HuH-7.5 (cell line): ENCODE data around the gene GAGE10.
A peak's percentile ranks its signal among the peaks of the same experiment; 100 is the strongest.

Source experiments
- DNase-seq: peaks from one replicate; pipeline ENCODE4 v3.0.0; 2011; ENCODE audit warnings: low spot score

GAGE10 gene, protein sequence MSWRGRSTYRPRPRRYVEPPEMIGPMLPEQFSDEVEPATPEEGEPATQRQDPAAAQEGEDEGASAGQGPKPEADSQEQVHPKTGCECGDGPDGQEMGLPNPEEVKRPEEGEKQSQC

DNA sequence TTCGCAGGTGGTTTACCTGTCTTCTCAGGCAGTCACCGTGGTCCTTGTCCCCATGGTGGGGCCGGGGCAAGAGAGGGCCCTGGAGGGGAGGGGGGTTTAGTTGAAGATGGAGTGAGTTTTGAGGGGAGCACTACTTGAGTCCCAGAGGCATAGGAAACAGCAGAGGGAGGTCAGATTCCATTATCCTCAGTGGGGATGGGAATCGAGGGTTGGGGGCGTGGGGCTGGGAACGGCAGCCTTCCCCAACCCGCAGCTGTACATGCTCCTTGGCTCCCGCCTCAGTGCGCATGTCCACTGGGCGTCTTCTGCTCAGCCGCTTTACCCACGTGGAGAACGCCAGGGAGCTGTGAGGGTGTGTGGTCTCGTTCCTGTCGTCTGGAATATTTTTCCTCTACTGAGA lies at the start of gene GAGE10:
TSS of gene GAGE10 (plus strand) at position 301 of the 400 bp plus-strand sequence. CDS start 1,214 bp downstream, outside the sequence.
- no peak for DNase-seq

DNA sequence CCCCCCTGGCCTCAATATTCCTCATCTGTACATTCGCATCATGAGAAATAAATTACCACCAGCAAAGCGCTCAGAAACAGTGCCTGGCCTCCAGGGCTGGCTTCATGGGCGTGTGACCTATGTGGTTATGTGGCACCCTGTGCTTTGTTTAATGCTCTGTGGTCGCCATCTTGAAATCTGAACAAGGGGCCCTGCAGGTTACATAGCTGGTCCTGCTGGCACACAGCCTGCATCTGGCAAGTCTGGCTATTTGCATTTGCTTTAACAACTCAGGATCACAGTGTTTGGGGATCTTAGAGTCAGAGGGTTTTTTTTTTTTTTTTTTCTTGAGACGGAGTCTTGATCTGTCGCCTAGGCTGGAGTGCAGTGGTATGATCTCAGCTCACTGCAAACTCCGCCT lies 48.8 kb upstream of the GAGE10 start:
- DNase-seq: no peak

DNA sequence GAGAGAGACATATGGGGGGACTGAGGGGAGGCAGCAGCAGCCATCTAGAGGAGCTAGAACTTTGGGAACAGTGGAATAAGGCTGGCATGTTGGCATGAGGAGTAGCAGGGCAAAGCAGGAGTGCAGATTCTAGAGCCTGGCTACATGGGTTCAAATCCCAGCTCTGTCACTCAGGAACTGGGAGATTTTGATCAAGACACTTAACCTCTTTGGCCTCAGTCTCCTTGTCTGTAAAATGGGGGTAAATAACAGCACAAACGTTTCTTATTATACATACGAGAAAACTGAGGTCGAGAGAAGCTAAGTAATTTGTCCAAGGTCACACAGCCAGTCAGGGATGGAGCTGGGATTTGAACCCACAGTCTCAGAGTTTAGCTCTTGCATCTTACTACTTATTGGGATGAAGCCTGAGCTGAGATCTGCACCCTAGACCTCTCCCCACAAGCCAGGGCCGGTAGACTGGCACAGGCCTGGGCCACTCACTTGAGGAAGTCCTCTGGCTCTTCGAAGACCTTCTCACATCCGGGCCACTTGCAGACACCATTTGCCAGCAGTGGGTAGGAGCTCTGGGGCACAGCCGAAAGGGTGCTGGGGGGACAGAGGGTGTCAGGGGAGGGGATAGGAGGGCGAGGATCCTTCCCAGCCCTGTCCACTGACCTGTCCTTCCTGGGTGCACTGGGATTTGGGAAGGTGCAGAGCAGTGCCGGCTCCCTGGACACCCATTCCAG lies 47.0 kb upstream of the GAGE10 start:
- no peak for DNase-seq

DNA sequence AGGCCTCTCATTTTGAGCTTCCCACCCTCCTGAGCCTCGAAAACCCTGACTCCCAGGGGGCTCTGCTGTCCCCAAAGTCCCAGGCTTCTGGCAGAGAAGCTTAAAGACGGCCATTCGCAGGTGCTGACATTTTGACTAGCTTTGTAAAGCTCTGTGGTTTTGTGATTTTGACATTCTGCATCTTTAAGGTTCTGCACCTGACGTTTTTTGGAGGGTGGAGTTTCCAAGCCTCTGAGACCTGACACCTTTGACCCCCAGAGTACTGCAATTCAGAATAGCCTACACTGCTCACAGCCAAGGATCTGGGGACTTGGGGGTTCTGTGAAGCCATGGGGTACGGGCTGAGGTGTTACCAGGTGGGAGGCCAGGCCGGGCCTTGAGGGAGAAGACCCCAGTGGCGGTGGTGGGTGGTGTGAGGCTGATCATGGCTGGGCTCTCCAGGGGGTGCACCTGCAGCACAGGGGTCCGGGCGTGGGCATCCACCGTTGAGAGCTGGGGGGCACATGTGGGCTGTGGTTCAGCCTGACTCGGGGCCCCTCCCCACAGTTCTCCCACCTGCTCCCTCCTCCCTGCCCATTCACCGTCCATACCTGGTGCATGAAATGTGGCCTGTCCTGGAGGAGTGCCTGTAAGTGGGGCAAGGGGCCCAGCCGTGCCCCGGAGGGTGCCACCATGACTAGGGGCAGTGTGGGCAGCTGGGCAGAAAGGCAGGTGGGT lies 46.2 kb upstream of the GAGE10 start:
- no peak for DNase-seq

DNA sequence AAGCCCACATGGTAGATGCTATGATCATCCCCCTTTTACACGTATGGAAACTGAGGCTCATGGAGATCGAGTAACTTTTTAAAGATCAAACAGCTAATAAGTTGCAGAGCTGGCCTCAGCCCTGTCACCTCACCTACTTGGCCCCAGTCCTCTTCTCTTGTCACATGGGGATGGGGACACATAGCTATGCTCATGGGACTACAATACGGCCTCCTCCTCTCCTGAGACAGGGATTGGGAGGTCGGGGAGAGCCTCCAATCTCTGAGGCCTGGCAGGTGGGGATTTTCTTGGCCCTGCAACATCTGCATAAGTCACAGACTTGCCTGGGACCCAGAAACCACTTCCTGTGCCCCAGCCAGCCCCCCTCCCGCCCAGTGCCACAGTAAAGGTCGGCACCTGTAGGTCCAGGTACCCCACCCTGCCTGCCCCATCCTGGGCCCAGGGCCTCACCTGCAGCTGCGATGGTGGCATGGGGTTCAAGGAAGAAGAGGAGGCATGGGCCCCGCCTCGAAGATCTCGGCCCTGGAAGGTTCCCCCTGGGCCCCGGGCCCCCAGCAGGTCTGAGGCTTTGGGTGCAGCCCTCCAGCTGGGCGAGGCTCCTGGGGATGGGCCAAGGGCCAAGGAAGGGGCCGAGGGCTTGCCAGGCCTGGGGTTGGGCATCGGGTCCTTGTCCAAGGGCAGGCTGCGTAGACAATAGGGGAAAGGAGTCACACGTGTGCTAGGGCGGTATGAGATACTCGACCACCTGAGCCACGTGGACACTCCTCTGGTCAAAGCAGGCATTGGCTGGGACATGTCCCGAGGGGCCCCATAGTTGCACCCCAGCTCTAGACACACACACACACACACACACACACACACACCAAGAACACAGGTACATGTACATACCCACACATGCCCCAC lies 45.3 kb upstream of the GAGE10 start:
- DNase-seq: no peak

DNA sequence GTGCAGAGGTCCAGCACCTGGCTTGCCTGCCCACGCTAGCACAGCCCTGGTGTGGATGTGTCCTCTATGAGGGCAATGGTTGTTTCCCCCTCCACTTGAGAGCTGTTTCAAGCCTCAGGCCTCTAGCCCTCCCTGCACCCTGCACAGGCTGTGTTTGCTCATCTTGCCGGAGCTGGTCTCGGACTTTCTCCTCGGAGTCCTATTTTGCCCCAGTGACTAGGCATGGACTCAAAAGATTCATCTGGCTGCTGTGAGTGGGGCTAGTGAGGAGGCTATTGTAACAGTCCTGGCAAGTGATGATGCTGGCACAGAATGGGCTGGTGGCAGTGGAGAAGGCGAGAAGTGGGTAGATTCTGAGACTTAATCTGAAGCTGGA lies 44.7 kb upstream of the GAGE10 start:
- DNase-seq: no peak

DNA sequence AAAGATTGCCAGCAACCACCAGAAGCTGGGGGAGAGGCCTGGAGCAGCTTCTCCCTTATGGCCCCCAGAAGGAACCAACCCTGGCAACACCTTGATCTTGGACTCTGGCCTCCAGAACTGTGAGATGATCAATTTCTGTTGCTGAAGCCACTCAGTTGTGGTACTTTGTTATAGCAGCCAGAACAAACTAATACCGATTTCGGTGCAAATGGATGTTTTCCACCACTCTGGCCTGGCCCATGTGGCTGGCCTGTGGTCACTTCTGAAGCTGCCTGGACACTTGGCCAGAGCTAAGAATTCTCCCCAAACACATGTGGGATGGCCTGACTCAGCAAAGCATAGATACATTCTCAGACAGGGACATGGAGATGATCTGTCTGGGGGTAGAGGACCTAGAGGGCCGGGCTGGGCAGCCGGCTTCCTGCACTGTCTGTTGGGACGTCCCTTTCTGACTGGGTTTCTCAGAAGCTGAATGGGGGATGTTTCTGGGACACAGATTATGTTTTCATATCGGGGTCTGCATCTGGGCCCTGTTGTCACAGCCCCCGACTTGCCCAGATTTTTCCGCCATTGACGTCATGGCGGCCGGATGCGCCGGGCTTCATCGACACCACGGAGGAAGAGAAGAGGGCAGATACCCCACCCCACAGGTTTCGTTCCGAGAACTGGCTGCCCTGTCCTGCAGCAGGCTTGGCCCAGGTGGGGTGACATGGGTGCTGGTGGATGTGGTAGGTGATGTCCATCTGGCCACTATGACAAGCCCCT lies 43.0 kb upstream of the GAGE10 start:
- no peak for DNase-seq

DNA sequence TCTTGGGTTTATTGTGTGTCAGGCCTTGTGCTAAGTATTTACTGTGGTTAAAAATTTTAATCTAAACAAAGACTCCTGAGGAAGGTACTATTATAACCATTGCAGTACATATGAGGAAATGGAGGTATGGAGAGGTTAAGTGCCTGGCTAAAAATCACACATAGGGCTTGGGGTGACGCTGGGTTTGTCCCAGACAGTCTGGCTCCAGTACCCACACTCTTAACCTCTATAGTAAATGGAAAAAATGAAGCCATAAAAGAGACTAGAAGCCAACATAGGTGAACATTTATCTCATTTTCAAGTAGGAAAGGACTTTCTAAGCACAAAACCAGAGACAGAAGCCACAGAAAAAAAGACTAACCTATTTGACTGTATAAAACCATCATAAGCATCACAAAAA lies 40.8 kb upstream of the GAGE10 start:
- DNase-seq: no peak

DNA sequence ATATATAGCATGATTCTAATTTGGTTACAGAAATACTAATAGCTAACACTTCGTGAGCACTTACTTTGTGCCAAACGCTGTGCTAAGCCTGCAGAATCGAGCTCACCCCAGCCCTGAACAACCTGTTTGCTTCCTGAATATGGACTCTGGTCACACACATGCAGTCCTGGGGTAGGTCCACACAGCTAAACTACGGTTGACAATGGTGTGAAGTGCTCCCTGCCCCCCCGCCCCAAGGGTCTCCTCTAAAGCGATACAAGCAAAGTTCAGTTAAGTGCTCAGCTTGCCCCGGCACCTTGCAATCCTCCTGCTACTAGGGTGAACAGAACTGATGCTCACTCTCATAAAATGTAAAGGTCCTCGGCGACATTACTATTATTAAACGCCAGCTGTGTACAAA lies 39.8 kb upstream of the GAGE10 start:
- DNase-seq: no peak

DNA sequence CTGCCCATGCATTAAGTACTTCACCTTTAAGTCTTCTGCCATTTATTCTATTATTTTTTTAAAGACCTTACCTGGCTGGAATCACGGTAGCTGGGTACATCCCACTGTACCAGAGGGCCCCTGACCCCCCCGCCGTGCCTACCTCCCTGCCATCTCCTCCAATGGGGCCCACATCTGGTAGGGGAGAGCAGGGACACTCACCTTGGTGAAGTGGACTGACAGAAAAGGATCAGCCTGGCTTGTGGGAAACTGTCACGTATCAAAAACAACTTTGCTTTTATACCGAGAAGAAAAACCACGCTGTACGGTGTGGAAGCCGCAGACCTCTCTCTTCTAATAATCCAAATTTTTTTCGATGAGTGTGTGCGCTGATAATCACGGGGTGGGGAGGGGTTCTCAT lies 39.0 kb upstream of the GAGE10 start, which contains the start of gene FOXP3:
TSS of gene FOXP3 (minus strand) at position 251 of the 400 bp plus-strand sequence. CDS start 6,205 bp downstream, outside the sequence.
- DNase-seq: no peak

DNA sequence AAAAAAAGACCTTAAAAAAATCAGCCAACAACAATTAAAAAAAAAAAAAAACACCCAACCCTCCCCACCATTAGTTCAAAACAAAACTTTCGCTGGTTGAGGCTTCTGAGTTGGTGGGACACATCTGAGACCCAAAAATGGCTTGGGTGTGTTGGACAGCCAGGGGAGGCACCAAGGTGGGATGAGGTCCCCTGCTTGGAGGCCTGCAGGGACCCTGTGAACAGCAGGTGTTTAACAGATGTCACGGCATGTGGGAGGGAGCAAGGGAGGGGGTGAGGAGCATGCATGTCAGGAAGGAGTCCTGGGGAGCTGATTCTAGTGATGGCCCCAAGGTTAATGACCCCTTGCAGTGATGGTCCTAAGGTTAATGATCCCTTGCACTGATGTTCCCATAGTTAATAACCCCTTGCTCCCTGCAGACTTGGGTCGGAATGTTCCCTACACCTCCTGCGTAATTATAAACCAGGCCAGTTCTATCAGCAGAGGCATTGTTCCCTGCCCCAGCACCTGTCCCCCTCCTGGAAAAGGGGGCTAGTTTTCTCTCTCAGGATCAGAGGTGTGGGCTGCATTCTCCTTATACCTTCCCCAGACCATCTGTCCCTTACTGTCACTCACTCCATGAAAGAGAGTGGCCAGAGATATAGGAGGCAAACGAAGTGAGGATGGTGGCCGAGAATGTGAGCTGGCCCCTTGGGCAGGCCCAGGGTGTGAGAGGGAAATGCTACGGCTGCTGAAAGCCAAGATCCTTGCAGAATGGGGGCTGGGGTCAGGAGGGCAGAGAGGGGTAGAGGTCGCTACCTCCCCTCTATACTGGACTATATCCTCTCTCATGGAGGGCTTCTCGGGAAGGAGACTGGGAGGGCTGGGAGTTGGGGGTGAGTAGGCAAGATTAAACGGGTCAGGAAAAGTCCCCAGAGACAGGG lies 36.7 kb upstream of the GAGE10 start:
- DNase-seq: no peak

DNA sequence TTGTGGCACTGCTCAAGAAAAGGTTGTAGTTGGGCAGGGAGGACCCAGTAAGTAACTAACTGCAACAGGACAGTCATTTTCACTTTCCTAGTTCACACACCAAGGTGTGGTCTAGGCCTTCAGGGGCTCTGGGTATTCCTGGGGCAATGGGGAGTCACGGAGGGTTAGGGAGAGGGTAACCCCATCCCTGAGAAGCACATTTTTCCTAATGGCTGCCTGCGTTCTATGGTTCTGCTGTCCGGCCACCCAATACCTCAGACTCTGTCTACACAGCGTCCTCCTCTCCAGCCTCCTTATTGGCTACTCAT lies 34.8 kb upstream of the GAGE10 start:
- DNase-seq: no peak

DNA sequence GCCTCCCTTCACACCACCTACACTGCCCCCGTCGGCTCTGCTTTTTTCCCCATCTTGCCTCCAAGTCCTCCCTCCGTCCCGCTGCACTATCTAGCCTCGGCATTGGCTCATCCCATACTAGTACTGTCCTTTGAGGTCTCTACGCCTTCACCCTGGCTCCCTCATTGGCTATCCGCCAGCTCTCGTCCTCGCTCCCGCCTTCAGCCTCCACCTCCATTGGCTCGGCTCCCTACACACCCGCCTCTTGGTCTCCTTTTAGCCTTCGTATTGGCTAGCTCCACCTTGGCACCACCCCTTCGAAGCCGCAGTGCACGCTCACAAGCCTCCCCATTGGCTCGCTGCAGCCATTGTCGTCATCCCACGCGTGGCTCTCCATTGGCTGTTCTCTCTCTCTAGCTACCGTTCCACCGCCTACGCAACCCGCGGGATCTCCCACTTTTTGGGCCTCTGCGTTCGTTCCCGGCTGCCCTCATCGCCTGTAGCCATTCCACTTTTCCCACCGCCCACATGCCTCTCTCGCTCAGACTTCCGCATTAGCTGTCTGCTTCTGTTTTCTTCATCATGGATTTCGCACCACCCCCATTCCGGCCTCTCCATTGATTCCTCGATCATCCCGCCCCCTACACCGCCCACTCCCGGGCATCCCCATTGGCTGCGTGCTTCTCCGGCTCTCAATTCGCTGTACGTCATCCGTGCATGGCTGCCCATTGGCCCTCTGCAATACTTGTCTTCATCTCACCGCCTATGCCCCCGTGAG lies 34.3 kb upstream of the GAGE10 start:
- peak; percentile 87 for DNase-seq

DNA sequence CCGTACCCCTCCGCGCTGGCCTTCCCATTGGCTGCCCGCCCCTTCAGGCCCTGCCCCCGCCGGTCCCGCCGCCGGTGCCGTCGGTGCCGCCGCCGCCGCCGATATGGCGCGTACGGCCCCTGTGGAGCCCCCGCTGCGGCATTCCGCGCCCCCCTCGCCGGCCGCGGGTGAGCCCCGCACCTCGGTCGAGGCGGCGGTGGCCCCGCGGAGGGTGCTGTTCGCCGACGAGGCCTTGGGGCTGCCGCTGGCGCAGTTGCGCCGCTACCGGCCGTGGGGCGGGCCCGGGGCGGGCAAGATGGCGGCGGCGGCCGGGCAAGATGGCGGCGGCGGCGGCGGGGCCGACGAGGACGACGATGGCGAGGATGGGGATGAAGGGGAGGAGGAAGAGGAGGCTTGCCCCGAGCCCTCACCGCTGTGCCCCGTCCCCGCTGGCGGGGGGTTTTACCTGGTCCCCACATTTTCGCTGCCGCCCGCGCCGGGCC lies 33.6 kb upstream of the GAGE10 start, which contains the start of gene PPP1R3F:
TSS of gene PPP1R3F (plus strand) at position 27 of the 482 bp plus-strand sequence. CDS start at position 104, 77 bp downstream.
- DNase-seq: no peak

DNA sequence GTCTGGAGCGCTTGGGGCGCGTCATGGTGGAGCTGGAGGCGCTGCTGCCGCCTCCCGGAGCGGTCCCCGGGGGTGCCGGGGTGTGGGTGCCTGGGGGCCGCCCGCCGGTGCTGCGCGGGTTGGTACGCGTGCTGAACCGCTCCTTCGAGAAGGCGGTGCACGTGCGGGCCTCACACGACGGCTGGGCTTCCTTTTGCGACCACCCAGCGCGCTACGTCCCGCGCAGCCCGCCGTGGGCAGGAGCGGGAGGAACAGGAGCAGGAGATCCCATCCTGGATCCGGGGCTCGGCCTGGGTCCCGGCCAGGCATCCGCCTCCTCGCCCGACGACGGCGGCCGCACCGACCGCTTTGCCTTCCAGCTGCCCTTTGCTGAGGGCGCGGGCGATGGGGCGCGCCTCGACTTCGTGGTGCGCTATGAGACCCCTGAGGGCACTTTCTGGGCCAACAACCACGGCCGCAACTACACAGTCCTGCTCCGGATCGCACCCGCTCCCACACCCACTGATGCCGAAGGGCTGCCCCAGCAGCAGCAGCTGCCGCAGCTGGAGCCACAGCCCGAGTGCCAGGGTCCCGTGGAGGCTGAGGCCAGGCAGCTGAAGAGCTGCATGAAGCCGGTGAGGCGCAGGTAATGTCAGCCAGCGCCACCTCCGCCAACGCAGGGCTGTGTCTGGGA lies 33.1 kb upstream of the GAGE10 start:
- DNase-seq: no peak

DNA sequence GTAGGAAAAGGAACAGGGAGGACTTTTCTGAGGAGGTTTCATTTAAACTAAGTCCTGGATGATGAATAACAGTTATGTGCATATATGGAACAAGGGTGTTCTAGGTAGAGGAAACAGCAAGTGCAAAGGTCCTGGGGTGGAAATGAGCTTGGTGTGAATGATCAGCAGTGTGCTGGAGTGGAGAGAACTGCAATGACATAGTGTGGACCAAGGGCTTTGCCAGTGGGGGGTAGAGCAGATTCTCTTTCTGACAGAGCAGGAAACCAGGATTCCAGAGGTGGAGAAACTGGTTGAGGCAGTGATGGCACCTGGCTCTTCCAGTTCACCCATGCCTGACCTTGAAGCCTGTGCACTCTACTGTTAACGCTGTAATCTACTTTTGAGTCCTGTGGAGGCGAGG lies 32.1 kb upstream of the GAGE10 start:
- no peak for DNase-seq

DNA sequence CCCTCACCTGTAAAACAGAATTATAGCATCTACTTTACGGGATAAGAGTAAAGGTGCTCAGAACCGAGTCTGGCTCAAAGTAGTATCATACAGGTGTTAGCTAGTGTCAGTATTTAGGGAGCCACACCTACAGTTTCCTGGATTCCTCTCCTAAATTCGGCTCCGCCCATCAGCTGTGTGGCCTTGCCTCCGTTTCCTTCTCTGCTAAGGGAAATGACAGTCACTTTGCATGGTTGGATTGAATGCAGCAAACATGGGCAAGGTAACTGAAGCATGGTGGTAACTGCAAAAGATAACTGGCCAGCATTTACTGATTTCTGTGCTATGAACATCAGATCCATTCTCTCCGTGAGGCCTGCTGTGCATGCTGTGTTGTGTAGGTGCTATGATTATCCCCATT lies 31.0 kb upstream of the GAGE10 start:
- no peak for DNase-seq

DNA sequence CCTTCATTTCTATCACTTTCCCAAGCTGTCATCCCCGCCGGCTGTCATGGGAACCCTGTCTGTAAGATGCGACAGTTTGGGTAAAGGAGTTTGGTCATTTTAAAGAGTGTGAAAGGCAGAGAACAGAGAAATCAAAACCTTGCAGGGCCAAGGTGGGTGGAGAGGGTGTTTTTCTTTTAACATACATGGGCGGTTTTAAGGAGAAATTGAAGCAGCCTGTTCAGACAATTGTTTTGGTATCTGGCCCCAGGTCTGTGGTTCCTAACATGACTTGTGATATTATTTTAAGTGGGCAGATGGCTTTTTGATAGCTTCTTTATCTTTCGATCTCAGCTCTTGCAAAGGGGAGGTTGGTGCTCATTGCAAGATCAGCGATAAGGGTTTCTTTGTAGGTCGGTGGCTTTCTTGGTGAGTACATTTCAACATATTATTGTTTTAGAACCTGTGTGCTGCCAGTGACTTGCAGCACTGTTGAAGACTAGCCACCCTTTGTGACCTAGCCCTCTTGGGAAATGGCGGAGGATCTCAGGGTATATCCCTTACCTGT lies 30.2 kb upstream of the GAGE10 start:
- no peak for DNase-seq

DNA sequence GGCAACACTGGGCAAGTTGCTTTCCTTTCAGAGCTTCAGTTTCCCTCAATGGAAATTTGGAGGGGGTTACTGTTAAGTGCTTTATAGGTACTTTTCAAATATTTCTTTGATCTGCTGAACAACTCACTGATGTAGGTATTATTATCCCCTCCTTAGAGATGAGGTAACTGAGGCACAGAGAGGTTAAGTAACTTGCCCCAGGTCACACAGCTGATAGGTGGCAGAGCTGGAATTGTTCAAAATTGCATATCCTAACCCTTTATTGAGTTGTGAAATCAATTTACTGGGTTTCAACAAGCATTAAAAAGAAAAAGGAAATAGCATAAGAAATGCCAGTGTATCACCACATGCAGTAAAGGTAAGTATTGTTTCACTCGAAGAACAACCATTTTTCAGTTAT lies 27.2 kb upstream of the GAGE10 start:
- no peak for DNase-seq
